Measurements from ENCODE around the gene ZNF341.

The ZNF341 gene

DNA sequence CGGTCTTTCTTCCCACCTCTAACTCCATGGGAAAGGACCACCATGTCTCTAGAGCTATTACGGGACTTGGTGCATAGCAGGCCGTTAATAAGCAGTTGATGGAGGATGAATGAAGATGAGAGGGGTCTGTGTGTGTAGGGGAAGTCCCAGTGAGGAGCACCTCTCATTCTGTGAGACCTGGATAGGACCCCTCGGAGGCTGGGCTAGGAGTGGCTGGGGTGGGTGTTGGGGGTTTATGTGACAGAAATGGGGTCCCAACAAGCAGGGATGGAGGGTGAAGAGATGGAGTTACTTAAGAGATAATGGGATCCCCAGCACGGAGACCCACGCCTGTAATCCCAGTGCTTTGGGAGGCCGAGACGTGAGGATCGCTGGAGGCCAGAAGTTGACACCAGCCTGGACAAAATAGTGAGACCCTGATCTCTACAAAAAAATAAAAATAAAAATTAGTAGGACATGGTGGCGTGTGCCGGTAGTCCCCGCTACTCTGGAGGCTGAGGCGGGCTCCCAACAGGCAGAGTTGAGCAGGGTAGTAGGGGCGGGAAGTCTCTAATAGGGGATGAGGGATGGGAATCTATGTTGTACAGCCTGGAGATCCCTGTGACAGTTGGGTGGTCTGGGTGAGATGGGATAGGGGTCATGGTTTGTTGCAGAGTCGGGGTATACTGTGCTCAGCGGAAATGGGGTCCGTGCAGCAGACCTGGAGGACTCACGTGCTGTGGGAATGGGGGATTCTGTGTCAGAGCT is 677 bp upstream of the ZNF341 start:
- H3K9ac ChIP-seq: peak overlapping the region; percentile 43
- H4K20me1 ChIP-seq (ENCODE audit: insufficient read depth): no peaks in the 10 kb centered on the region
- no peaks in the 10 kb centered on the region for H3K27me3 ChIP-seq (ENCODE audit: insufficient read depth, low read depth)
- TF ChIP-seq, protein P1, sequence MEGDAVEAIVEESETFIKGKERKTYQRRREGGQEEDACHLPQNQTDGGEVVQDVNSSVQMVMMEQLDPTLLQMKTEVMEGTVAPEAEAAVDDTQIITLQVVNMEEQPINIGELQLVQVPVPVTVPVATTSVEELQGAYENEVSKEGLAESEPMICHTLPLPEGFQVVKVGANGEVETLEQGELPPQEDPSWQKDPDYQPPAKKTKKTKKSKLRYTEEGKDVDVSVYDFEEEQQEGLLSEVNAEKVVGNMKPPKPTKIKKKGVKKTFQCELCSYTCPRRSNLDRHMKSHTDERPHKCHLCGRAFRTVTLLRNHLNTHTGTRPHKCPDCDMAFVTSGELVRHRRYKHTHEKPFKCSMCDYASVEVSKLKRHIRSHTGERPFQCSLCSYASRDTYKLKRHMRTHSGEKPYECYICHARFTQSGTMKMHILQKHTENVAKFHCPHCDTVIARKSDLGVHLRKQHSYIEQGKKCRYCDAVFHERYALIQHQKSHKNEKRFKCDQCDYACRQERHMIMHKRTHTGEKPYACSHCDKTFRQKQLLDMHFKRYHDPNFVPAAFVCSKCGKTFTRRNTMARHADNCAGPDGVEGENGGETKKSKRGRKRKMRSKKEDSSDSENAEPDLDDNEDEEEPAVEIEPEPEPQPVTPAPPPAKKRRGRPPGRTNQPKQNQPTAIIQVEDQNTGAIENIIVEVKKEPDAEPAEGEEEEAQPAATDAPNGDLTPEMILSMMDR (conservative IDR thresholded peaks at IDR 0.05; ENCODE audit: low read depth, low read length): no peak
- H2AFZ ChIP-seq (ENCODE audit: low read depth): peak overlapping the region; percentile 78
- H3K79me2 ChIP-seq (ENCODE audit: insufficient read depth, low read depth): no peaks in the 10 kb centered on the region; the same call in 1 of the 2 replicates
- H3K36me3 ChIP-seq (ENCODE audit: insufficient read depth): no peaks in the 10 kb centered on the region
- H3K4me1 ChIP-seq (ENCODE audit: low read depth, poor library complexity, severe bottlenecking): peaks cover 49% of the 10 kb centered on the region
- H3K4me2 ChIP-seq: peak overlapping the region; percentile 74
- H3K4me3 ChIP-seq (IDR thresholded peaks at IDR 0.05; ENCODE audit: insufficient read depth, low read depth, low read length): no peak overlapping the region
- H3K27ac ChIP-seq: peak overlapping the region; percentile 98

DNA sequence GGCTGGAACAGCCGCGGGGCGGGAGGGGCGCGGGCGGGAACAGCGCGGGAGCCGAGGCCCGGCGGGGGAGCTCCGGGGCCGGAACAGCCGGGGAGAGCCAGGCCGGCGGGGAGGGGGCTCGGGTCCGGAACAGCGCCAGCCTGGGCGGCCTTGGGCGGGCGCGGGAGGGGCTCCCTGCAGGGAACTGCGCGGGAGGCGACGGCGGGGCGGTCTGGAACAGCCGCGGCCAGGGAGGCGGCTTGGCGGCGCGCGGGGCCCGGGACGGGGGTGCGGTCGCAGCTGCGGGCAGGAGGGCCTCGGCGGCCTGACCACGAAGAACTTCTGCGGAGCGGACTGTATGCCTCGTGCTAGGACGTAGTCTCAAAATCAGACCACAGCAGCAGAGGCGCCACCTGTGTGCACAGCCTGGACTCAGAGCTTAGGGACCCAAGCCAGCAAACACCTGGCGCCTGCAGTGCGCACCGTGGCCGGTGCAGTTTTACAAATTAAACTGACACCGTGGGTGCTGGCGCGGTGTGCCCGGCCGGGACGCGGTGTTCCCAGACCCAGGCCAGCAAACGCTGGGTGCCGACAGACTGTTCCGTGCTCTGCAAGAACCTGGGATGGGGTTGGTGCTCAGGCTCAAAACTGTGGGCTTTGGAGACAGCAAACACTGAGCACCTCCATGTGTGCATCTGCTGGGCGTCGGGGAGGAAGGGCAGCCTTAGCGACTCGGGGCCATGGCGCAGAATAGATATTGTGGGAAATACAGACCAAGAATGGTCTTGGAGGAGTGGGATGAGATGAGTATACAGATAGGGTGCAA is 572 bp downstream of the ZNF341 start:
- Histone ChIP-seq H3K79me2 (ENCODE audit: insufficient read depth, low read depth) (no peaks in the 10 kb centered on the region; the same call in 1 of the 2 replicates), H3K36me3 (ENCODE audit: insufficient read depth) (no peaks in the 10 kb centered on the region), H3K27ac (peak overlapping the region; percentile 98), H3K4me2 (peak overlapping the region; percentile 100), H3K4me3 (IDR thresholded peaks at IDR 0.05; ENCODE audit: insufficient read depth, low read depth, low read length) (no peak overlapping the region), H3K27me3 (ENCODE audit: insufficient read depth, low read depth) (no peaks in the 10 kb centered on the region), H4K20me1 (ENCODE audit: insufficient read depth) (no peaks in the 10 kb centered on the region), H2AFZ (ENCODE audit: low read depth) (peak overlapping the region; percentile 72), H3K9ac (peak overlapping the region; percentile 89), H3K4me1 (ENCODE audit: low read depth, poor library complexity, severe bottlenecking) (peaks cover 38% of the 10 kb centered on the region)
- TF ChIP-seq, protein P1 (conservative IDR thresholded peaks at IDR 0.05; ENCODE audit: low read depth, low read length): 0 out of 2 replicates have a peak, but pooled peaks have one; percentile 30

DNA sequence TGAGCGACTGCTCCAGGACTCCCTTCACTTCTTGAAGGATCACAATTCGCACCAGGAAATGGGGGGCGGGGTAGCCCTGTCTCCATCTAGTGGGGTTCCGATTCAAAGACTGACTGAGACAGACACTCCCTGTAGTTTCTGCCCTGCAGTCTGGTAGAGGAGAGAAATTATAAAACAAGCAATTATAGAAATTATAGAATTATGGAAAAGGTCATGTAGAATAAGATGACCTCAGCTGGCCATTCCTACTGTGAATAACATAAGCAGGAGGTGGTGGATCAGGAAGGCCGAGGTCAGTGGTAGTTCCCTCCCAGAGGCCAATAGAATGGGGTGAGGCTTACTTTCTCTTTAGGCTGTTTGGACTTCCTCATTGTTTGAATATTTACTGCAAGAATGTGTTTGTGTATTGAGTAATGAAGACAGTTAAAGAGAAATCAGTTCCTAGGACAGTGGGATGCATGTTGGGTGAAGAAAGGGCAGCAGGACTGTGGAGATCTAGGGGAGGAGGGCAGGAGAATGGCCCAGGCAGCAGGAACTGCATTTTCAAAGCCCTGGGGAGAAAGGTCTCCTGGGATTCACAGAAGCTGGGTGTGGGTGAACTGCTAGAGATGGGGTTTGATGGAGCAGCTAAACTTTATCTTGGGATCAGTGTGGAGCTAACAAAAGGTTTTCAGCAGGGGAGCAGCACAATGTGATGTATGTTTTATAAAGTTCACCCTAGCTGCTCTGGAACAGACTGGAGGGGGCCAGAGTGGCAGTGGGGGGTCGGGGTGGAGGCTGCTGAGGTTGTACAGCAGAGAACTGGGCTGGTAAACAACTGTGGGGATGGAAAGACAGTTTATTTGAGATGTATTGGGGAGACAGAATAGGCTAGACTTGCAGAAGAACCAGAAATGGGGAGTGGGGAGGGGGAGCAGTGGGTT is 2.1 kb downstream of the ZNF341 start:
- Histone ChIP-seq H3K9ac (no peak overlapping the region), H3K27ac (peak overlapping the region; percentile 98), H2AFZ (ENCODE audit: low read depth) (peak overlapping the region; percentile 24; the same call in 1 of the 2 replicates), H3K4me1 (ENCODE audit: low read depth, poor library complexity, severe bottlenecking) (peaks cover 38% of the 10 kb centered on the region), H3K4me3 (IDR thresholded peaks at IDR 0.05; ENCODE audit: insufficient read depth, low read depth, low read length) (no peak overlapping the region), H4K20me1 (ENCODE audit: insufficient read depth) (no peaks in the 10 kb centered on the region), H3K4me2 (peak overlapping the region; percentile 100), H3K79me2 (ENCODE audit: insufficient read depth, low read depth) (no peaks in the 10 kb centered on the region; the same call in 1 of the 2 replicates), H3K36me3 (ENCODE audit: insufficient read depth) (no peaks in the 10 kb centered on the region), H3K27me3 (ENCODE audit: insufficient read depth, low read depth) (no peaks in the 10 kb centered on the region)
- TF ChIP-seq, protein P1 (conservative IDR thresholded peaks at IDR 0.05; ENCODE audit: low read depth, low read length): no peak

DNA sequence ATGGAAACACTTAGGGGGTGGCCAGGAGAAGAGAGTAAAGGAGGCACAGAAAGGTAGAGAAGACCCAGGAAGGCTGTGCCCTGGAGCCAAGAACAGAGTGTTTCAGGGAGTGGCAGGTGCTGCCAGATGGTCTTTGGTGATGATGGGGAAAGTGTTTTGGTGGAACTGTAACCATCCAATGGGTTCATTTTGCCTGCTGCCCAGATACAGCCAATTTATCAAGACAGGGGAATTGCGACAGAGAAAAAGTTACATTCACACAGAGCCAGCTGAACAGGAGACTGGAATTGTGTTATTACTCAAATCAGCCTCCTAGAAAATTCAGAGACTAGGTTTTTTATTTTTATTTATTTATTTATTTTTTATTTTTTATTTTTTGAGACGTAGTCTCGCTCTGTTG is 5.2 kb downstream of the ZNF341 start:
- H3K4me2 ChIP-seq: no peak overlapping the region
- H3K79me2 ChIP-seq (ENCODE audit: insufficient read depth, low read depth): no peaks in the 10 kb centered on the region; the same call in 1 of the 2 replicates
- TF ChIP-seq, protein P1 (conservative IDR thresholded peaks at IDR 0.05; ENCODE audit: low read depth, low read length): no peak
- H2AFZ ChIP-seq (ENCODE audit: low read depth): no peak overlapping the region
- H3K9ac ChIP-seq: no peak overlapping the region
- no peaks in the 10 kb centered on the region for H3K27me3 ChIP-seq (ENCODE audit: insufficient read depth, low read depth)
- H3K4me1 ChIP-seq (ENCODE audit: low read depth, poor library complexity, severe bottlenecking): peaks cover 28% of the 10 kb centered on the region
- H3K4me3 ChIP-seq (IDR thresholded peaks at IDR 0.05; ENCODE audit: insufficient read depth, low read depth, low read length): no peak overlapping the region
- no peaks in the 10 kb centered on the region for H4K20me1 ChIP-seq (ENCODE audit: insufficient read depth)
- H3K36me3 ChIP-seq (ENCODE audit: insufficient read depth): no peaks in the 10 kb centered on the region
- no peak overlapping the region for H3K27ac ChIP-seq
